B cell (primary cell): ENCODE results near the gene CSMD2. TPM values are rescaled to one million over a fixed set of nuclear protein-coding genes. Genes with fewer than 3 reads are reported as not detected.

ENCODE experiments used
- ATAC-seq: fragments of 200-7000 bp; cut with Tn5 transposase; one replicate; pipeline ENCODE4 v1.10.0; 2021; ENCODE audit warnings: low read depth, mild to moderate bottlenecking, moderate number of reproducible peaks, moderate library complexity
- CTCF ChIA-PET: fragments of 350-600 bp; sonication (Branson Sonifier 250); formaldehyde crosslinking; loops from one replicate; lab custom pipeline; 2021; ENCODE audit warnings: antibody characterized with exemption, inconsistent platforms; lab: Charles Lee
- POLR2A ChIA-PET: fragments of 350-600 bp; sonication (Branson Sonifier 250); formaldehyde crosslinking; loops from one replicate; lab custom pipeline; 2021; ENCODE audit warnings: antibody characterized with exemption; lab: Charles Lee
- DNase-seq: peaks from one replicate; pipeline ENCODE4 v3.0.0; 2013
- H2AFZ ChIP-seq: 2 replicates; pipeline ENCODE4 v1.6.1; 2012; ENCODE audit warnings: mild to moderate bottlenecking, low read depth, low read length; ENCODE audit not compliant: insufficient read depth, poor library complexity, severe bottlenecking
- H3K27ac ChIP-seq, 2 donors: 1 replicate in 1 of 2; 2 replicates in 1 of 2; pipeline ENCODE4 v1.5.1; 2012 to 2013; ENCODE audit warnings: low read length in 2 of 2, mild to moderate bottlenecking in 2 of 2, moderate library complexity in 1 of 2
- H3K27me3 ChIP-seq, 4 experiments: fragments of 200-600 bp in 1 of 4; sonication (generic) in 1 of 4; replicated peaks in 1 of 4; 1 replicate in 2 of 4; 2 replicates in 2 of 4; pipeline versions ENCODE4 v1.6.1 to v1.7.0; 2013 to 2016; ENCODE audit warnings: low read length in 3 of 4, mild to moderate bottlenecking in 2 of 4, mixed read lengths in 1 of 4, moderate library complexity in 1 of 4; ENCODE audit not compliant: insufficient read depth in 4 of 4, control insufficient read depth in 3 of 4; ENCODE audit errors: control extremely low read depth in 1 of 4
- H3K36me3 ChIP-seq, 2 experiments: replicated peaks in 1 of 2; 1 replicate in 1 of 2; 2 replicates in 1 of 2; pipeline versions ENCODE4 v1.6.1 to v1.7.1; 2013; ENCODE audit warnings: low read length in 1 of 2; ENCODE audit not compliant: insufficient read depth in 2 of 2, control insufficient read depth in 1 of 2; ENCODE audit errors: control extremely low read depth in 1 of 2, extremely low read depth in 1 of 2
- H3K4me1 ChIP-seq, 2 donors: fragments of 200-600 bp in 1 of 2; sonication (generic) in 1 of 2; 1 replicate in 1 of 2; 2 replicates in 1 of 2; pipeline versions ENCODE4 v1.5.1 to v1.6.1; 2013 to 2017; ENCODE audit warnings: low read length in 2 of 2; ENCODE audit not compliant: control insufficient read depth in 2 of 2, insufficient read depth in 2 of 2
- H3K4me2 ChIP-seq: replicated peaks from 2 replicates; pipeline ENCODE3; 2012; ENCODE audit warnings: mild to moderate bottlenecking, low read depth, low read length; ENCODE audit not compliant: poor library complexity, severe bottlenecking
- H3K4me3 ChIP-seq, 5 experiments: fragments of 200-600 bp in 1 of 5; sonication (generic) in 1 of 5; 1 replicate in 3 of 5; 2 replicates in 2 of 5; pipeline versions ENCODE4 v1.5.1 to v1.7.0; 2011 to 2016; ENCODE audit warnings: low read length in 4 of 5, mild to moderate bottlenecking in 4 of 5, low read depth in 2 of 5, control low read depth in 1 of 5, moderate library complexity in 1 of 5; ENCODE audit not compliant: insufficient read depth in 1 of 5; ENCODE audit errors: control extremely low read depth in 1 of 5, extremely low read depth in 1 of 5
- H3K79me2 ChIP-seq: fragments of 200-600 bp; sonication (generic); one replicate; pipeline ENCODE4 v1.6.0; 2016; ENCODE audit warnings: low read length; ENCODE audit not compliant: control insufficient read depth, insufficient read depth
- H3K9ac ChIP-seq: fragments of 200-600 bp; sonication (generic); 2 replicates; pipeline ENCODE4 v1.6.1; 2017; ENCODE audit warnings: mild to moderate bottlenecking, low read length, moderate library complexity
- H3K9me3 ChIP-seq, 3 donors: one replicate each; pipeline versions ENCODE4 v1.6.1 to v1.7.1; 2013; ENCODE audit warnings: low read length in 2 of 3; ENCODE audit not compliant: control insufficient read depth in 2 of 3, insufficient read depth in 1 of 3; ENCODE audit errors: control extremely low read depth in 1 of 3
- H4K20me1 ChIP-seq: 2 replicates; pipeline ENCODE4 v1.6.0; 2012; ENCODE audit warnings: mild to moderate bottlenecking, low read length; ENCODE audit not compliant: insufficient read depth, control insufficient read depth, poor library complexity, severe bottlenecking
- H3K27ac Mint-ChIP-seq: one replicate; pipeline ENCODE4 v1.8.0; 2021; ENCODE audit warnings: mixed read lengths
- H3K27me3 Mint-ChIP-seq: one replicate; pipeline ENCODE4 v1.8.0; 2021; ENCODE audit warnings: mixed read lengths
- H3K4me1 Mint-ChIP-seq: one replicate; pipeline ENCODE4 v1.8.0; 2021; ENCODE audit warnings: mixed read lengths
- H3K4me3 Mint-ChIP-seq: one replicate; pipeline ENCODE4 v1.8.0; 2021; ENCODE audit warnings: mixed read lengths
- H3K9me3 Mint-ChIP-seq: one replicate; pipeline ENCODE4 v1.8.0; 2022; ENCODE audit warnings: mixed read lengths; ENCODE audit not compliant: insufficient read depth
- CTCF ChIP-seq: fragments of 200-600 bp; IDR thresholded peaks from one replicate; pipeline ENCODE4 v1.8.0; 2022; ENCODE audit warnings: antibody characterized with exemption, mild to moderate bottlenecking
- EZH2 ChIP-seq: IDR thresholded peaks from 2 replicates; pipeline ENCODE4 v1.6.1; 2012; ENCODE audit warnings: borderline replicate concordance, low read depth, mild to moderate bottlenecking, moderate library complexity, low read length; ENCODE audit not compliant: insufficient read depth, poor library complexity, severe bottlenecking
- WGBS: methylation state at CpG from one replicate; pipeline ENCODE4 v1.1.5; 2013; ENCODE audit warnings: missing lambda C conversion rate; ENCODE audit not compliant: insufficient coverage; 5-methylcytosine and 5-hydroxymethylcytosine counted together
- intact Hi-C: fragments of 100-400 bp; cut with micrococcal nuclease; formaldehyde crosslinking; loops from one replicate; pipeline ENCODE4 v1.10.0; 2022
- polyA plus RNA-seq: library from polyadenylated mRNA; depleted of rRNA; stranded (reverse); fragments of >200 nt; gene quantifications from 2 replicates; pipeline ENCODE4 v1.2.3, GENCODE V29; 2012
- total RNA-seq, 2 donors: library from RNA; stranded (reverse); fragments of 120-200 nt in 1 of 2; gene quantifications; 1 replicate in 1 of 2; 2 replicates in 1 of 2; pipeline versions ENCODE4 v1.2.3 to v1.2.4, GENCODE V29; 2013 to 2022

CSMD2 gene
- total and polyA plus RNA-seq, 2 donors (not counting 1 experiment from before 2014, with no cell fraction given): not detected

GRCh38 chr1:33854091-33854490 is 310.9 kb downstream of the CSMD2 start:
- Histone ChIP-seq H3K4me3 (no peak overlapping the region), H3K9me3 (no peaks in the 10 kb centered on the region), H4K20me1 (no peaks in the 10 kb centered on the region), H3K9ac (no peak overlapping the region), H3K27me3 (peaks cover 0 to 7% (median 0%) of the 10 kb centered on the region in 4 experiments), H3K79me2 (no peaks in the 10 kb centered on the region), H3K4me1 (no peaks in the 10 kb centered on the region), H2AFZ (no peak overlapping the region), H3K36me3 (no peaks in the 10 kb centered on the region), H3K27ac (no peak overlapping the region), H3K4me2 (no peak overlapping the region)
- Mint-ChIP-seq H3K9me3 (no peaks in the 10 kb centered on the region), H3K4me3 (no peak overlapping the region), H3K27ac (no peak overlapping the region), H3K4me1 (no peaks in the 10 kb centered on the region), H3K27me3 (peaks cover 15% of the 10 kb centered on the region)
- intact Hi-C loops: no loop called here
- POLR2A ChIA-PET: no interaction called here
- DNase-seq: no peak
- CTCF ChIA-PET: no interaction called here
- ATAC-seq: no peak
- 78% methylated on average over 5 of the region's 5 CpGs for WGBS
- no peak for TF ChIP-seq EZH2
- TF ChIP-seq CTCF: no peak

GRCh38 chr1:33853431-33853830 is 311.6 kb downstream of the CSMD2 start:
- H4K20me1 ChIP-seq: no peaks in the 10 kb centered on the region
- Mint-ChIP-seq H3K4me3 (no peak overlapping the region), H3K27me3 (peaks cover 11% of the 10 kb centered on the region), H3K27ac (no peak overlapping the region), H3K9me3 (no peaks in the 10 kb centered on the region), H3K4me1 (no peaks in the 10 kb centered on the region)
- peaks cover 0 to 10% (median 0%) of the 10 kb centered on the region in 4 experiments for H3K27me3 ChIP-seq
- no peak overlapping the region for H3K9ac ChIP-seq
- no peak overlapping the region for H3K4me3 ChIP-seq
- TF ChIP-seq CTCF (no peak), EZH2 (no peak)
- ChIA-PET CTCF (no interaction called here), POLR2A (no interaction called here)
- intact Hi-C loops: no loop called here
- no peak overlapping the region for H3K27ac ChIP-seq
- no peaks in the 10 kb centered on the region for H3K79me2 ChIP-seq
- H3K9me3 ChIP-seq: no peaks in the 10 kb centered on the region
- WGBS: no CpG with 5 or more reads among the region's 1 CpG
- no peak for DNase-seq
- H3K4me2 ChIP-seq: no peak overlapping the region
- H3K4me1 ChIP-seq: no peaks in the 10 kb centered on the region
- ATAC-seq: no peak
- no peaks in the 10 kb centered on the region for H3K36me3 ChIP-seq
- no peak overlapping the region for H2AFZ ChIP-seq
